Activated CD4-positive, CD25-positive, alpha-beta regulatory T cell treated with anti-CD3 and anti-CD28 coated beads, Interleukin-2, amount 50 U/mL, for 72 hours (primary cell): ENCODE results near the gene S100B.

ENCODE experiments used
- DNase-seq: peaks from one replicate; pipeline ENCODE4 v3.0.0; 2021

The S100B gene

DNA sequence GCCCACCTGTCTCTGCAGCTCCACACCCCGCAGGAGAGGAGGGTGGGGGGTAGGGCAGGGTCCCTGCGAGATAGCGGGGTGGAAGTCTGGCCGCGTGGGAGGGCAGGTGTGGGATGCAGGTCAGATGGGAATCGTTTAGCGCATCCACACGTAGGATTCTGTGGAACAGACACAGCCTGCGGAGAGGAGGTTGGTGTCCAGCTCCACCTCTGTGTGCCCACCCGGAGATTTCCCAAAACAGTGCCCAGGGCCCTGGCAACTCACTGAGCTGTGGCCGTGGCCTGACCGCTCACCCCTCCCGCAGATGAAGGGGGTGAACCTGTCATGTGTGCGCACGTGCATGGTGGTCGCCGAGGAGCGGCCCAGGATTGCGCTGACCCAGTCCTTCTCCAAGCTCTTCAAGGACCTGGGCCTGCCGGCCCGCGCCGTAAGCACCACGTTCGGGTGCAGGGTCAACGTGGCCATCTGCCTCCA is 46.9 kb downstream of the S100B start:
- no peak for DNase-seq

DNA sequence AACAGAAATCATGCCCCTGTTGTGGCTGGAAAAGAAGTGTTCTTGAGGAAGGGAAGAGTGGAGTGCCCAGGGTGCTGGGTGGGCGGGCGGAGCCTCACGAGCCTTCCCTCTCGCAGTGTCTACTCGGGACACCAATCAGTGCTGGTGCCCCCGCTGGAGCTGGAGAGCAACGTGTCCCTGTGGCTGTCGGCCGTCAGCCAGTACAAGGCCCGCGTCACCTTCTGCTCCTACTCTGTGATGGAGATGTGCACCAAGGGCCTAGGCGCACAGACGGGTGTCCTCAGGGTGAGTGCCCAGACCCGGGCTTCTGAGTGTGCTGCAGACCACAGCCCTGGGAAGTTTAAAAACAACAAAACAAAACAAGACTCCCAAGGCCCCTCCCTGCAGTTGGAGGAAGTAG is 47.4 kb downstream of the S100B start:
- no peak for DNase-seq

DNA sequence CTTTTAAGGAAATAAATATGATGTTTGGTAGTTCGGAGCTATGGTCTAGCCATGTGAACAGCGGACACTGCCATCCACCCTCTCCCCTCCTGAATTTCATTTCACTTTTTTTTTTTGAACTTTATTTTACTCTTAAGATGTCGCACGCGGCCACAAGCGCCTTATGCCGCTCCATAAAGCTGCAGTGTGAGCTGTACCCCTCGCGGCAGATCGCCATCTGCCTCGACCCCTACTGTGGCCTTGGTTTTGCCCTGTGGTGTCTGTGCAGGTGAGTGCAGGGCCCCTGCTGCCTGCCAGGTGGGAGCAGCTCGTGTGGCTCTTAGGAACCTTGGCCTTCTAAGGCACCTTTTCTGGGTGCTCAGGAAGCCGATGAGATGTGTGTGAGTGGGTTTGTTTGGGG is 48.1 kb downstream of the S100B start:
- no peak for DNase-seq

DNA sequence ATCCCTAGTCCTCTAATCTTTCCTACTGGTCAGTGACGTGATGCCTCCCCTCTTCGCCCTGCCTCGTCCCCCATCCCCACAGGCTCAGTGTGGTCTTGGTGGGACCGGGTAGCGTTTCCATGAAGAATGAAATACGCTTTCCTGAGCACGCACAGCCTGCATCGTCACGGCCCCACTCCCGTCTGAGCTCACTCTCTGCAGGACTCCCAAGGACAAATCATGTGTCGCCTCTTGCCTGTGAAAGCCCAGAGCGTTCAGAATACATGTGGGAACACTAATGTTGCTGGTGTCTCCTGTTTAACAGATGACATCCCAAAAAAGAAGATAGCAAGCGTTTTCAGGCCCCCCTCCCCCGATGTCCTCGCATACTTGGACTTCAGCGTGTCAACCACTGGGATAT is 49.2 kb downstream of the S100B start:
- DNase-seq = no peak

DNA sequence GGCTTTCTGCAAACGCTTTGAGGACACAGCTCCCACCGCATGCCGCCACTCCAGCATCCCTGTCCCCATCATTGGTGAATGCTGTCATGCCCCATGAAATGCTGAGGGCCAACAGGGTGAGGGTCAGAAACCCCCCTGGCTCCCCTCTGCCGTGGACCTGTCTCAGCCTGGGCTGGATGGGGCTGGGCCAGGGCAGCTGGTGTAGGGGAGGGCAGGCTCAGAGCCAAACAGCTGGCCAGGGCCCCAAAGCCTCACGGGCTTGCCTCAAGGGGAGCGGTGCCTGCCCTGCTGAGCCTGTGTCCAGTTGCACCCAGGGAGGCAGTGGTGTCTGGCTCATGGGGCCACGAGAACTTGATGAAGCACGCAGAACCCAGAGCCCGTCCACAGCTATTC is 49.7 kb downstream of the S100B start:
- DNase-seq = no peak

DNA sequence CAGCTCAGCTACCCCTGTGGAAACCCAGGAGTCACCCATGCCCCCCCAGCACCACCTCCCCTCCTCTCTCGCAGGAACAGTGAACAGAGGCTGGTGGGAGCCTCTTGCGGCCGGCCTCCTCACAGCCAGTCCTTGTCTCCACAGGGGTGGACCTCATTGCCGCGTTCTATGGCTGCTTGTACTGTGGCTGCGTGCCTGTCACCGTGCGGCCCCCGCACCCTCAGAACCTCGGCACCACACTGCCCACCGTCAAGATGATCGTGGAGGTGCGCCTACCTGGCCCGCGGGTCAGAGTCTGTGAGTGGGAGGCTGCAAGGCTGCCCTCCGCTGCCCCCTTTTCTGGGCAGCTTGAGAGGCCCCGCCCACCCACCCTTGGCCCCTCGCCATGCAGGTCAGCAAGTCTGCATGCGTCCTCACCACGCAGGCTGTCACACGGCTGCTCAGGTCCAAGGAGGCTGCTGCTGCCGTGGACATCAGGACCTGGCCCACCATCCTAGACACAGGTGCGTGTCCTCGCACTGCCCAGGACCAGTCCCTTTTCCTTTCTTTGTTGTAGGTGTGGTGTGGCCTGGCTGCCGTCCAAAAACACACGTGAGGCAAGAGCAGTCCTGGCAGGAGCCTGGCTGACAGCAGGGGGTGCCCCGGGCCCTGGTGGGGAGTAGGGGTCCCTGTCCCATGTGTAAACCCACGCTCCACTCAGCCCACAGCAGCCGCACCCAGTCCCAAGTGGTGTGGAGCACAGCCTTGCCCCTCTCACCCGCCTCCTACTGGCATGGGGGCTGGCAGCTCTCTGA is 50.3 kb downstream of the S100B start:
- DNase-seq = no peak

DNA sequence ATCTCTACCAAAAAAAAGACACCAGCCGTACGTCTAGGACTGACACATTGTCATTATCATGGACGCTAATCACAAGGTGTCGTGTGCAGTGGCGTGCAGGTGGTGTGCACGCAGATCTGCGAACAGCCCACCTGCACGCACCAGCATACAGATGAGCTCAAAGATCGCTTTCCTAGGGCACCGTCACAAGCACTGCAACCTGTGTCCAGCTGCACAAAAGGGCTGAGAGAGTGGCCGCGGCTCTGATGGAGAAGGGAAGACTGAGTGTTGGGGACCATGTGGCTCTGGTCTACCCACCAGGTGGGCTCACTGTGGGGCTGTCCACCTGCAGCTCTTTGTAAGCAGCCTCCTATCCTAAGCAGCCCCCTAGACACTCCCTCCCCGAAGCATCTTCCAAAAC is 50.9 kb downstream of the S100B start:
- DNase-seq = no peak

DNA sequence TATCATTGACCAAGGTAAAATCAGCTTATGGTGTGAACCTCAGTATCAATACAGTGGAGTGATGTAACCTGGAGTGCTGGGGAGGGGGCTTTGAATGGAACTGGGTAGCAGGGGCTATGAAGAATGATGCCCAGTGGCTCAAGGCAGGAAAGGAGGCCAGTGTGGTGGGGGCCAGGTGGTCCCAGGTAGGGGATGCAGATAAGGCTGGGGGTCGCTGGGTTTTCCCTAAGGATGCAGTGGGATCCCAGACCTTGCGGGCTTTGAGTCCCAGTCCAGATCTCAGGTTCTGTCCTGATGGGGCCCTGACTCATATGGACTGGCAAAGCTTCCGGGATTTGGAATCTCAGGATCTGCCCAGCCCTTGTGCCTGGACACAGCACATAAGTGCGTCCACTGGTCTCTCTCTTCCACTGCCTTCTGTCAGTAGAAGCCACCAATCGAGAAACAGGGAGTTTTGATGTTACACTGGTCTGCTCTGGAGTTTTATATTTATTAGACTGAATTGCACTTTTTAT is 52.0 kb downstream of the S100B start:
- no peak for DNase-seq

DNA sequence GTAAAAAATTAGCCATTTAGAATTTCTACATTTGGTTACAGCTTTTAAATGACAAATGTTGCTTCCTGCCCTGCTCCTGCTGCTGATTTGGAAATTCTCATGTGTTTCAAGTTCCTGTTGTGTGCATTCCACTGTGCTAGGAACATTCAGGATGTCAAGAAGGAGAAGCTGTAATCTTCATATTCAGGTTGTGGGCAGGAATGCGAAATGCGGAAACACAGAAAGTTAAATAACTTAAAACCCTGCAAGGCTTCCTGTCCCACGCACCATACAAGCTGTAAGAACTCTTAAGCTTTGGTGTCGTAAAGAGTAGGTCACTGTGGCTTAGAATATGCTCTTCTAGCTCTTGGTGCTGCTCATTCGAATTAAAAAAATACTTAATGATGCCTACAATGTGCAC is 52.6 kb downstream of the S100B start:
- no peak for DNase-seq

DNA sequence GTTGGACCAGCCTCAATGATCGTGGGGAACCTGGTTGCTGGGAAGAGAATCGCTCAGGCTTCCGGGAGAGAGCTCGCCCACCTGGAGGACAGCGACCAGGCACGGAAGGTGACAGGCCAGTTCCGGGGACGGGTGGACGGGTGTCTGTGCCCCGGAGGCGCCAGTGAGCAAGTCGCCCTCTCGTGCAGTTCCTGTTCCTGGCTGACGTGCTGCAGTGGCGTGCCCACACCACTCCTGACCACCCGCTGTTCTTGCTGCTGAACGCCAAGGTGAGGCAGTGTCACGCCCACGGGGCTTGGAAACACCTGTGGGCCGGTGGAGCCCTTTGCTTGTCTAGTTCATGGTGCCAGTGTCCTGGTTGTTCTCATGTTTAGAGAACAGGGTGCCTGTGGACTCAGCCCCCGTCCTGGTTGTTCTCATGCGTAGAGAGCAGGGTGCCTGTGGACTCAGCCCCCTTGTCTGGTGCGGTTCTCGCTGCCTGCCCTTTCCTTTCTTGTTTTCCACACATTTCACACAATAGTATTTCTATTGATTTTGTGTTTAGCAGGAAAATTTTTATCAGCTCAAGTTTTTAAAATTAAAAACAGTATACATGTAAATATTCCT is 53.1 kb downstream of the S100B start:
- peak; percentile 60 for DNase-seq

DNA sequence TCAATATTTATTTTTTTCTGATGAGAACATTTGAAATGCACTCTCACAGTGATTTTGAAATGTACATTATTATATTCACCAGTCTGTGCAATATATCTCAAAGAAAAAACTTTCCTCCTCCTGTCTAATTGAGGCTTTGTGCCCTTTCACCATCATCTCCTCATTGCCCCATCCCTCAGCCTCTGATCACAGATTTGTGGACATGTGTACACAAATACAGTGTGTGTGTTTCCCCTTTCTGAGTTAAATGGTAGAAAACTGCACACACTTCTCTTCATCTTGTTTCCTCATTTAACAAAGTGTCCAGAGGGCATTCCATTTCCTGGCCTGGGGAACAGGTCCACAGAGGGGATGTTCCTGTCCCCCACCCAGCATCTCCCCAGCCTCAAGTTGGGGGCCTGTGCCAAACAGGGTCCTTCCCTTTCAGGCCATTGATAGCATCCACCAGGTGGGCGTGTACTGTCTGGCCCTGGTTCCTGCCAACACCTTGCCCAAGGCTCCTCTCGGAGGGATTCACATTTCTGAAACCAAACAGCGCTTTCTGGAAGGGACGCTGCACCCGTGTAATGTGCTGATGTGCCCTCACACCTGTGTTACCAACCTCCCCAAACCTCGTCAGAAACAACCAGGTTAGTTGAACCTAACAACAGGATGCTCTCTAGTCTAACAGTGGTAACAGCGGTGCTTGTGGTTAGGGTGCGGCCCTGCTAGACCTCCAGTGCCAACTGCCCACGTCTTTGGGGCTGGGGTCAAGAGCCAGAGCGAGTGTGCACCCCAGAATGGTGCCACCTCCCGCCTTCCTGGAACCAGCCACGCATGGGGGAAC is 54.6 kb downstream of the S100B start:
- peak; percentile 44 for DNase-seq

DNA sequence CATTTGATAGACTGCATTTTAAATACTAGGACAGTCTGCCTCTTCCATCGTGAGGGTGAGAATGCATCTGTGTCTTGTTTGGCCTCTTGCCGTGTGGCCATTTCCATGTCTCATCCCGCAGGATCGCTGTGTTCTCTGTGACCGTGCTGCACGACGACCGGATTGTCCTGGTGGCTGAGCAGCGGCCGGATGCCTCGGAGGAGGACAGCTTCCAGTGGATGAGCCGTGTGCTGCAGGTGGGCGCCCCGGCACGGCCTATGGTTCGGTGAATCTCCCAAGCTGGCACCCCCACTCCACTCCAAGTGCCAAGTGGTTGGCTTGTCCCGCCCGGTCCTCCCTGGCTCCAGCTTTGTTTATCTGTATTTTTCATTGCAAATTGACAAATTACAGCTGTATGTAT is 55.2 kb downstream of the S100B start:
- DNase-seq = no peak
